ENCODE data around the gene PACRG.

- TF ChIP-seq, protein P1, sequence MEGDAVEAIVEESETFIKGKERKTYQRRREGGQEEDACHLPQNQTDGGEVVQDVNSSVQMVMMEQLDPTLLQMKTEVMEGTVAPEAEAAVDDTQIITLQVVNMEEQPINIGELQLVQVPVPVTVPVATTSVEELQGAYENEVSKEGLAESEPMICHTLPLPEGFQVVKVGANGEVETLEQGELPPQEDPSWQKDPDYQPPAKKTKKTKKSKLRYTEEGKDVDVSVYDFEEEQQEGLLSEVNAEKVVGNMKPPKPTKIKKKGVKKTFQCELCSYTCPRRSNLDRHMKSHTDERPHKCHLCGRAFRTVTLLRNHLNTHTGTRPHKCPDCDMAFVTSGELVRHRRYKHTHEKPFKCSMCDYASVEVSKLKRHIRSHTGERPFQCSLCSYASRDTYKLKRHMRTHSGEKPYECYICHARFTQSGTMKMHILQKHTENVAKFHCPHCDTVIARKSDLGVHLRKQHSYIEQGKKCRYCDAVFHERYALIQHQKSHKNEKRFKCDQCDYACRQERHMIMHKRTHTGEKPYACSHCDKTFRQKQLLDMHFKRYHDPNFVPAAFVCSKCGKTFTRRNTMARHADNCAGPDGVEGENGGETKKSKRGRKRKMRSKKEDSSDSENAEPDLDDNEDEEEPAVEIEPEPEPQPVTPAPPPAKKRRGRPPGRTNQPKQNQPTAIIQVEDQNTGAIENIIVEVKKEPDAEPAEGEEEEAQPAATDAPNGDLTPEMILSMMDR (optimal IDR thresholded peaks at IDR 0.05 in 1 of 3, IDR thresholded peaks at IDR 0.05 in 1 of 3, conservative IDR thresholded peaks at IDR 0.05 in 1 of 3; ENCODE audit: extremely low read depth in 1 of 3, insufficient read depth in 2 of 3, low read length in 3 of 3), result no peak
- TF ChIP-seq EZH2 (IDR thresholded peaks at IDR 0.05; ENCODE audit: low read length), result no peak
Observed at GRCh38 chr6:163285691-163286090, 557.9 kb downstream of the PACRG start.
